HepG2 (cell line): ENCODE measurements around the gene HTR1D. TPM values are rescaled to one million over a fixed set of nuclear protein-coding genes. Genes with fewer than 3 reads are reported as not detected.

ENCODE experiments used
- CBX1 ChIP-seq: IDR thresholded peaks from one replicate; pipeline ENCODE4 v1.6.1; 2016; ENCODE audit warnings: antibody characterized with exemption, low read depth
- CEBPG ChIP-seq: IDR thresholded peaks from 2 replicates; pipeline ENCODE4 v1.6.1; 2016
- ESRRA ChIP-seq: sonication (generic); formaldehyde crosslinking; IDR thresholded peaks from 2 replicates; pipeline ENCODE4 v1.5.1; 2020; ENCODE audit warnings: mild to moderate bottlenecking, low read depth, missing genetic modification reagents
- GPN1 ChIP-seq: sonication (generic); formaldehyde crosslinking; IDR thresholded peaks from 2 replicates; pipeline ENCODE4 v1.5.1; 2020; ENCODE audit warnings: missing genetic modification reagents, borderline replicate concordance
- HNRNPK ChIP-seq: fragments of 200-400 bp; formaldehyde crosslinking; IDR thresholded peaks from 2 replicates; pipeline ENCODE4 v1.6.1; 2018; ENCODE audit warnings: low read length, low read depth, moderate library complexity, mild to moderate bottlenecking; ENCODE audit not compliant: poor library complexity, severe bottlenecking
- KLF13 ChIP-seq: sonication (generic); formaldehyde crosslinking; IDR thresholded peaks from 2 replicates; pipeline ENCODE4 v1.4.0; 2020; ENCODE audit warnings: mild to moderate bottlenecking, missing genetic modification reagents
- NKX3-1 ChIP-seq: sonication (generic); formaldehyde crosslinking; IDR thresholded peaks from 2 replicates; pipeline ENCODE4 v1.5.0; 2020; ENCODE audit warnings: missing genetic modification reagents
- TAF1 ChIP-seq: sonication (generic); formaldehyde crosslinking; IDR thresholded peaks from 2 replicates; pipeline ENCODE4 v1.4.0; 2020; ENCODE audit warnings: missing genetic modification reagents
- ZNF263 ChIP-seq: sonication (generic); formaldehyde crosslinking; IDR thresholded peaks from 2 replicates; pipeline ENCODE4 v1.4.0; 2020; ENCODE audit warnings: missing genetic modification reagents
- ZNF343 ChIP-seq: sonication (generic); formaldehyde crosslinking; IDR thresholded peaks from 2 replicates; pipeline ENCODE4 v1.4.0; 2020; ENCODE audit warnings: mild to moderate bottlenecking, missing genetic modification reagents
- ZNF556 ChIP-seq: sonication (generic); formaldehyde crosslinking; IDR thresholded peaks from 2 replicates; pipeline ENCODE4 v1.4.0; 2020; ENCODE audit warnings: mild to moderate bottlenecking, missing genetic modification reagents, borderline replicate concordance
- ZSCAN21 ChIP-seq: sonication (generic); formaldehyde crosslinking; IDR thresholded peaks from 2 replicates; pipeline ENCODE4 v1.8.0; 2022; ENCODE audit warnings: mild to moderate bottlenecking, missing genetic modification reagents, moderate library complexity, borderline replicate concordance
- ZSCAN22 ChIP-seq: sonication (generic); formaldehyde crosslinking; IDR thresholded peaks from 2 replicates; pipeline ENCODE4 v1.4.0; 2020; ENCODE audit warnings: mild to moderate bottlenecking, missing genetic modification reagents
- polyA plus RNA-seq, 8 experiments: library from polyadenylated mRNA; depleted of rRNA in 3 of 8; stranded (reverse) in 7 of 8; unstranded in 1 of 8; fragments of >200 nt; fragmentation: Illumina TruSeq in 4 of 8; extraction: Trizol in 4 of 8; gene quantifications; 2 replicates each; pipeline versions ENCODE4 v1.2.1 to v1.2.3, GENCODE V29; 2011 to 2016; ENCODE audit warnings: low read depth in 4 of 8, missing spikeins in 1 of 8, mixed read lengths in 1 of 8; ENCODE audit not compliant: insufficient read depth in 1 of 8
- total RNA-seq, 5 experiments: library from RNA; depleted of rRNA; stranded (reverse); fragments of >200 nt; fragmentation: Illumina TruSeq; extraction: Trizol; gene quantifications; 2 replicates each; pipeline ENCODE4 v1.2.3, GENCODE V29; 2016; ENCODE audit warnings: low read depth in 1 of 5
- TF ChIP-seq, protein P1 (sequence below): sonication (generic); formaldehyde crosslinking; IDR thresholded peaks from 2 replicates; pipeline ENCODE4 v1.8.0; 2022; ENCODE audit warnings: missing genetic modification reagents, mild to moderate bottlenecking, moderate library complexity, borderline replicate concordance
- TF ChIP-seq, protein P2 (sequence below): sonication (generic); formaldehyde crosslinking; IDR thresholded peaks from 2 replicates; pipeline ENCODE4 v1.5.1; 2020; ENCODE audit warnings: missing genetic modification reagents, mild to moderate bottlenecking, borderline replicate concordance
- TF ChIP-seq, protein P3 (sequence below): sonication (generic); formaldehyde crosslinking; IDR thresholded peaks from 2 replicates; pipeline ENCODE4 v1.4.0; 2020; ENCODE audit warnings: mild to moderate bottlenecking, missing genetic modification reagents
- TF ChIP-seq, protein P4 (sequence below): sonication (generic); formaldehyde crosslinking; IDR thresholded peaks from 2 replicates; pipeline ENCODE4 v1.4.0; 2020; ENCODE audit warnings: mild to moderate bottlenecking, missing genetic modification reagents
- TF ChIP-seq, protein P5 (sequence below), 2 experiments: IDR thresholded peaks; 2 replicates each; pipeline ENCODE4 v1.6.1; 2011 to 2012; ENCODE audit warnings: low read length in 2 of 2, borderline replicate concordance in 1 of 2, low read depth in 1 of 2, mild to moderate bottlenecking in 1 of 2, moderate library complexity in 1 of 2

HTR1D gene
- total and polyA plus RNA-seq, 2 of the 13 experiments (the other 11 are each of a cell fraction or from before 2014, with no cell fraction given), result 0.04 to 0.07 TPM

DNA sequence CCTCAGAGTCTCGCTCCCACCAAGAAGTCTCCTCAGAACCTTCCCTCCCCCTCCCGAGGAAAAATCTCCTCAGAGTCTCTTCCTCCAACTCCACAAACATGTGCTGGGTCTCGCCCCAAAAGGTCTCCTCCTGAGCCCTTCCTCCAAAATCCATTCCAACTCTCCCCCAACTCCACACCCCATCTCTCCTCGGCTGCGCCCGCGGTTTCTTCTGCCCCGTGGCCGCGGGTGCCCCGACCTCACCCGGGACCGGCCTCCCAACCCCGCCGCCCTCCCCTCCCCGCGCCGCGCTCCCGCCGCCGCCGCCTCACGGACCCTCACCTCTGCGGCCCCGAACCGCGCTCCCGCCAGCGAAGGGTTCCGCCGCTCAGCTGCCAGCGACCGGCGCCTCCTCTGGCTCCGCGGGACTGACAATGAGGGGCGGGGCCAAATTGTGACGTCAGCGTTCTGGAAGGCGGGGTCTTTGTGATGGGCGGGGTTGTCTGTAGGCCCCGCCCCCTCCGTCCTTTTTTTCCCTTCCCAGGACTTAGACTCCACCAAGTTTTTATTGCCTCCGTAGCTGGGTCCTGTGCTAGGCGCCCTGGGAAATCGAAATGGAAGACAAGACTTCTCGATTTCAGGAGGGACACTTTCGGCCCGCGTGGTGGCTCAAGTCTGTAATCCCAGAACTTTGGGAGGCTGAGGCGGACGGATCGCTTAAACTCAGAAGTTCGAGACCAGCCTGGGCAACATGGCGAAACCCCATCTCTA, 48.7 kb downstream of the HTR1D start, which contains the start of gene LUZP1 (continued):
- TF ChIP-seq, protein P1, sequence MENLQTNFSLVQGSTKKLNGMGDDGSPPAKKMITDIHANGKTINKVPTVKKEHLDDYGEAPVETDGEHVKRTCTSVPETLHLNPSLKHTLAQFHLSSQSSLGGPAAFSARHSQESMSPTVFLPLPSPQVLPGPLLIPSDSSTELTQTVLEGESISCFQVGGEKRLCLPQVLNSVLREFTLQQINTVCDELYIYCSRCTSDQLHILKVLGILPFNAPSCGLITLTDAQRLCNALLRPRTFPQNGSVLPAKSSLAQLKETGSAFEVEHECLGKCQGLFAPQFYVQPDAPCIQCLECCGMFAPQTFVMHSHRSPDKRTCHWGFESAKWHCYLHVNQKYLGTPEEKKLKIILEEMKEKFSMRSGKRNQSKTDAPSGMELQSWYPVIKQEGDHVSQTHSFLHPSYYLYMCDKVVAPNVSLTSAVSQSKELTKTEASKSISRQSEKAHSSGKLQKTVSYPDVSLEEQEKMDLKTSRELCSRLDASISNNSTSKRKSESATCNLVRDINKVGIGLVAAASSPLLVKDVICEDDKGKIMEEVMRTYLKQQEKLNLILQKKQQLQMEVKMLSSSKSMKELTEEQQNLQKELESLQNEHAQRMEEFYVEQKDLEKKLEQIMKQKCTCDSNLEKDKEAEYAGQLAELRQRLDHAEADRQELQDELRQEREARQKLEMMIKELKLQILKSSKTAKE (CRISPR knock-in tag), result 0 out of 2 replicates have a peak, but pooled peaks have one; percentile 51
- no peak for TF ChIP-seq CEBPG (CRISPR knock-in tag)
- no peak for TF ChIP-seq ZNF263 (CRISPR knock-in tag)
- TF ChIP-seq KLF13 (CRISPR knock-in tag), result no peak
- TF ChIP-seq, protein P2, sequence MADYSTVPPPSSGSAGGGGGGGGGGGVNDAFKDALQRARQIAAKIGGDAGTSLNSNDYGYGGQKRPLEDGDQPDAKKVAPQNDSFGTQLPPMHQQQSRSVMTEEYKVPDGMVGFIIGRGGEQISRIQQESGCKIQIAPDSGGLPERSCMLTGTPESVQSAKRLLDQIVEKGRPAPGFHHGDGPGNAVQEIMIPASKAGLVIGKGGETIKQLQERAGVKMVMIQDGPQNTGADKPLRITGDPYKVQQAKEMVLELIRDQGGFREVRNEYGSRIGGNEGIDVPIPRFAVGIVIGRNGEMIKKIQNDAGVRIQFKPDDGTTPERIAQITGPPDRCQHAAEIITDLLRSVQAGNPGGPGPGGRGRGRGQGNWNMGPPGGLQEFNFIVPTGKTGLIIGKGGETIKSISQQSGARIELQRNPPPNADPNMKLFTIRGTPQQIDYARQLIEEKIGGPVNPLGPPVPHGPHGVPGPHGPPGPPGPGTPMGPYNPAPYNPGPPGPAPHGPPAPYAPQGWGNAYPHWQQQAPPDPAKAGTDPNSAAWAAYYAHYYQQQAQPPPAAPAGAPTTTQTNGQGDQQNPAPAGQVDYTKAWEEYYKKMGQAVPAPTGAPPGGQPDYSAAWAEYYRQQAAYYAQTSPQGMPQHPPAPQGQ, result no peak
- TF ChIP-seq ZSCAN22 (CRISPR knock-in tag), result no peak
- TF ChIP-seq, protein P3, sequence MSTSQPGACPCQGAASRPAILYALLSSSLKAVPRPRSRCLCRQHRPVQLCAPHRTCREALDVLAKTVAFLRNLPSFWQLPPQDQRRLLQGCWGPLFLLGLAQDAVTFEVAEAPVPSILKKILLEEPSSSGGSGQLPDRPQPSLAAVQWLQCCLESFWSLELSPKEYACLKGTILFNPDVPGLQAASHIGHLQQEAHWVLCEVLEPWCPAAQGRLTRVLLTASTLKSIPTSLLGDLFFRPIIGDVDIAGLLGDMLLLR (CRISPR knock-in tag), result no peak
- TF ChIP-seq GPN1 (CRISPR knock-in tag), result no peak
- TF ChIP-seq, protein P4, sequence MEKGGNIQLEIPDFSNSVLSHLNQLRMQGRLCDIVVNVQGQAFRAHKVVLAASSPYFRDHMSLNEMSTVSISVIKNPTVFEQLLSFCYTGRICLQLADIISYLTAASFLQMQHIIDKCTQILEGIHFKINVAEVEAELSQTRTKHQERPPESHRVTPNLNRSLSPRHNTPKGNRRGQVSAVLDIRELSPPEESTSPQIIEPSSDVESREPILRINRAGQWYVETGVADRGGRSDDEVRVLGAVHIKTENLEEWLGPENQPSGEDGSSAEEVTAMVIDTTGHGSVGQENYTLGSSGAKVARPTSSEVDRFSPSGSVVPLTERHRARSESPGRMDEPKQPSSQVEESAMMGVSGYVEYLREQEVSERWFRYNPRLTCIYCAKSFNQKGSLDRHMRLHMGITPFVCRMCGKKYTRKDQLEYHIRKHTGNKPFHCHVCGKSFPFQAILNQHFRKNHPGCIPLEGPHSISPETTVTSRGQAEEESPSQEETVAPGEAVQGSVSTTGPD, result no peak
- TF ChIP-seq, protein P5, sequence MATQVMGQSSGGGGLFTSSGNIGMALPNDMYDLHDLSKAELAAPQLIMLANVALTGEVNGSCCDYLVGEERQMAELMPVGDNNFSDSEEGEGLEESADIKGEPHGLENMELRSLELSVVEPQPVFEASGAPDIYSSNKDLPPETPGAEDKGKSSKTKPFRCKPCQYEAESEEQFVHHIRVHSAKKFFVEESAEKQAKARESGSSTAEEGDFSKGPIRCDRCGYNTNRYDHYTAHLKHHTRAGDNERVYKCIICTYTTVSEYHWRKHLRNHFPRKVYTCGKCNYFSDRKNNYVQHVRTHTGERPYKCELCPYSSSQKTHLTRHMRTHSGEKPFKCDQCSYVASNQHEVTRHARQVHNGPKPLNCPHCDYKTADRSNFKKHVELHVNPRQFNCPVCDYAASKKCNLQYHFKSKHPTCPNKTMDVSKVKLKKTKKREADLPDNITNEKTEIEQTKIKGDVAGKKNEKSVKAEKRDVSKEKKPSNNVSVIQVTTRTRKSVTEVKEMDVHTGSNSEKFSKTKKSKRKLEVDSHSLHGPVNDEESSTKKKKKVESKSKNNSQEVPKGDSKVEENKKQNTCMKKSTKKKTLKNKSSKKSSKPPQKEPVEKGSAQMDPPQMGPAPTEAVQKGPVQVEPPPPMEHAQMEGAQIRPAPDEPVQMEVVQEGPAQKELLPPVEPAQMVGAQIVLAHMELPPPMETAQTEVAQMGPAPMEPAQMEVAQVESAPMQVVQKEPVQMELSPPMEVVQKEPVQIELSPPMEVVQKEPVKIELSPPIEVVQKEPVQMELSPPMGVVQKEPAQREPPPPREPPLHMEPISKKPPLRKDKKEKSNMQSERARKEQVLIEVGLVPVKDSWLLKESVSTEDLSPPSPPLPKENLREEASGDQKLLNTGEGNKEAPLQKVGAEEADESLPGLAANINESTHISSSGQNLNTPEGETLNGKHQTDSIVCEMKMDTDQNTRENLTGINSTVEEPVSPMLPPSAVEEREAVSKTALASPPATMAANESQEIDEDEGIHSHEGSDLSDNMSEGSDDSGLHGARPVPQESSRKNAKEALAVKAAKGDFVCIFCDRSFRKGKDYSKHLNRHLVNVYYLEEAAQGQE (IDR thresholded peaks at IDR 0.05; ENCODE audit: borderline replicate concordance in 1 of 2, low read depth in 1 of 2, low read length in 2 of 2), result peak in 1 of 2 experiments; percentile 69; a peak in 1 of 4 replicates
- TF ChIP-seq CBX1, result peak; percentile 21
- TF ChIP-seq ZNF343 (CRISPR knock-in tag), result 0 out of 2 replicates have a peak, but pooled peaks have one; percentile 62
- 0 out of 2 replicates have a peak, but pooled peaks have one; percentile 50 for TF ChIP-seq ZSCAN21 (CRISPR knock-in tag)
- peak; percentile 73; the same call in 1 of the 2 replicates for TF ChIP-seq ZNF556 (CRISPR knock-in tag)
- peak; percentile 65 for TF ChIP-seq HNRNPK
- no peak for TF ChIP-seq NKX3-1 (CRISPR knock-in tag)
- TF ChIP-seq ESRRA (CRISPR knock-in tag), result 0 out of 2 replicates have a peak, but pooled peaks have one; percentile 61
- peak; percentile 91 for TF ChIP-seq TAF1 (CRISPR knock-in tag)
